DMS 273 (cell line): Measurements from ENCODE around the gene EPN3.
A peak's percentile ranks its signal among the peaks of the same experiment; 100 is the strongest.

ENCODE experiments used
- DNase-seq: peaks from one replicate; lab custom pipeline; 2025; ENCODE audit not compliant: unreplicated experiment; lab: John Stamatoyannopoulos, UW

EPN3 gene

GRCh38 chr17:50533720-50534148, 1.2 kb downstream of the EPN3 start:
- peak; percentile 78 for DNase-seq

DNA sequence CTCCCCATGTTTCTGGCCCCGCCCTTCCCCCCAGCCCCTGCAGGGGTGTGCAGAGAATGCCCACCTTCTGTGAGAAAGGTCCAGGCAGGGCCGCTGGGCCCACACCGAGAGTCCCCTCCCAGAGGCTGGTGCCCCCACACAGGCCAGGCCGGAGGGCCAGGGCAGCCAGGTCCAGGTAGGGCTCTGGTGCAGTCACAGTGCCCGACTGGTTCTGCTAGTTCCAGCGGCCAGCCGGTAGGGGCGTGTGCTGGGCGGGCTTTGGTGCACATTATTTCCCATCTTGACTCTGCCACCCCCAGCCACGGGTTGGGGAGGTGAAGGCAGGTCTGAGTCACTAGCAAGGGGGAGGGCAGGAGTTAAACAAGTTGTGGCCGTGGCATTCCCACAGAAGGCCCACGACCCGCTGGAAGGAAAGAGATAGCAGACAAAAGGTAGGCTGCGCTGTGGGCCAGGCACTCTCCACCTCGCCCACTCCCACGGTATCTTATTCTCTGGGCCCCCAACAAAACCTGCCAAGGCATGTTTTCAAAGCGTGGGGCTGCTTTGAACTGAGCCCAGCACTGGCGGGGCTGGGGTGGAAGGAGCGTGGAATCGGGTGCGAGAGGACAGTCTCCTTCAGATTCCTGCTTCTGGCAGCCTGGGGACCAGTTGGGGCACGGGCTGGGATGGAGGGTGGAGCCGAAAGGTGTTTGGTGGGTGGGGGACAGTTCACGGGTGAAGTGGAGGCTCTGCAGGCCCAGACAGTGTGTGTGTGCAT, 1.9 kb downstream of the EPN3 start:
- peak; percentile 43 for DNase-seq

DNA sequence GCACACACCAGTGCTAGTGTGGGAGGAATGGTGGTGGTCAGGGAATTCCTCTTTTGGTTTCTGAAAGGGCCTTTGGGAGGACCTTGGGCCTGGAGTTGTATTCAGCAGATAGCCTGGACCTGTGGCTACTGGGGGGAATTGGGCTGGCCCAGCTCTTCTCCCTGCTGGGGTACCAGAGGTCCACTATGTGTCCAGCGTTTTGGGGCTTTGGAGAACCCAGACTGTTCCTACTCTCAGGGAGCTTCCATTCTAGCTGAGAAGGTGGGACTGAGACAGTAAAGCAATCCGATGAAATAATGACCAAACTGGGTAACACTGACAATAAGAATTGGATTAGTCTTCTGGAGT, 2.4 kb downstream of the EPN3 start:
- DNase-seq = no peak

GRCh38 chr17:50535407-50535806, 2.9 kb downstream of the EPN3 start:
- DNase-seq = no peak

GRCh38 chr17:50536683-50537646, 4.4 kb downstream of the EPN3 start:
- DNase-seq = no peak

DNA sequence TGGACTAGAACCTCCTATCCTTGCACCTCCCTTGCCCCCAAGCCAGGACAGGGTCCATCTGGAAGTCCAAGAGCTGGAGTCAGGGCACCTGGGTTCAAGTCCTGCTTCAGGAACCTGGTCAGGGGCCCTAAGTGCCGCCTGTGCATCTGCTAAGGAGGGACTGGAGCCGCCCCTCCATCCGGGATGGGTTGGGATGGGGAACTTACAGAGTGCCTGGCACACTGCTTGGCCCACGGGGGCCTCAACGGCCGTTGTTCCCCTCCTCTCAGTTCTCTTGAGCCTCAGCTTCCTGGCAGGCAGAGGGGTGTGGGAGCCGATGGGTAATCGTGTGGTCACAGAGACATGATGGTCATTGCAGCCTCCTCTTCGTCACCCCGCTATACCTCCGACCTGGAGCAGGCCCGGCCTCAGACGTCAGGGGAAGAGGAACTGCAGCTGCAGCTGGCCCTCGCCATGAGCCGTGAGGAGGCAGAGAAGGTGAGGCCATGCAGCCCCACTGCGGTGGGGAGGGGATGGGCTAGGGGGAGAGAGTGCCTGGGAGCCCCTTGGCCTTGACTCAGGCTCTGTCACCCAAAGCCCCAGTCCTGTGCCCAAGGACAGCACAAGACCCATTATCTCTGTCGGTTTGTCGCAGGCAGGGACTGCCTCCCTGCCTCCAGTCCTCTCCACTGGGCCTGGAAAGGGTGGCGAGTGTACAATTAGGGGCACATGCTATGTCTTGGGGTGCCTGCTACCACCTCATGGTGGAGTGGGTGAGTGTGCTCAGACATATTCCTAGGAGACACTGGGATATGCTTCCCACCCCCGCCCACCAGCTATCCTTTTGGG, 5.4 kb downstream of the EPN3 start:
- no peak for DNase-seq

GRCh38 chr17:50538549-50539410, 6.2 kb downstream of the EPN3 start:
- peak; percentile 30 for DNase-seq

DNA sequence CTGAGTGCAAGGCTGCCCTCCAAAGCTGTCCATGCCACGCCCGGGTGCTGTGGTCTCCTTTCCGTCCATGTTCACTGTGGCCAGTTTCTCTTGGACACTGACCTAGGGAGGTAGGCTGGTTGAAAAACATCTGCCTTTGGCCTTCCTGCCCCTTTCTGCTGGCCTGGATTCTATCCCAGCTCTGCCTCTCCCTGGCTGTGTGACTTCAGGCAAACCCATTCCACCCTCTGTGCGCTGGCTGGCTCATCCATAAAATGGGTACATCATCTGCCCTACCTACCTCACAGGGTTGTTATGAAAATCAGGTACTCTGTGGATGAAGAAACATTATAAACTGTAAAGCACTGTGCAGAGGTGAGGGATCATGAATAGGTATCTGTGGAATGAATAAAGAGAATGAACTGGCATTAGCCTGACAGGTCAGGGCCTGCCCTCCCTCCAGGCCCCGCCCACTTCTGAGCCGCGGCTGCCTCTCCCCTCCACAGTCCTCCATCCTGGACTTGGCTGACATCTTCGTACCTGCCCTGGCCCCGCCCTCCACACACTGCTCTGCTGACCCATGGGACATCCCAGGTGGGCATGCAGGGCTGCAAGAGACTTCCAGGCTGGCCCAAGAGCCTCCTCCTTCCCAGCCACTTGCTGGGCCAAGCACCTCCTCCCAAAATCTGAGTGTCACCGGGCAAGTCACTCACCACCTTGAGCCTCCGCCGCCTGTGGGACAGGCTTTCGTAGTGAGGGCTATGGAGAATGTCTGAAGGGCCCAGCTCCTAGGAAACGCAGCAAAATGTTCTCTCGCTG, 7.4 kb downstream of the EPN3 start:
- DNase-seq = peak; percentile 34

- no peak for DNase-seq
Observed at GRCh38 chr17:50540560-50541401, 8.2 kb downstream of the EPN3 start.

DNA sequence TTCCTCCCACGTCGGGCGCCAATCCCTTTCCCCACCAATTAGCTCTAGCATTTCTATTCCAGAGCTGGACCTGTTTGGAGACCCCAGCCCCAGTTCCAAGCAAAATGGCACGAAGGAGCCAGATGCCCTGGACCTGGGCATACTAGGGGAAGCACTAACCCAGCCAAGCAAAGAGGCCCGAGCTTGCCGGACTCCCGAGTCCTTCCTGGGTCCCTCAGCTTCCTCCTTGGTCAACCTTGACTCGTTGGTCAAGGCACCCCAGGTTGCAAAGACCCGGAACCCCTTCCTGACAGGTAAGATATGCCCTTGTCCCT, 8.8 kb downstream of the EPN3 start:
- no peak for DNase-seq

GRCh38 chr17:50541716-50542688, 9.5 kb downstream of the EPN3 start:
- peak; percentile 94 for DNase-seq

GRCh38 chr17:50542795-50543774, 10.6 kb downstream of the EPN3 start:
- DNase-seq = peak; percentile 32

GRCh38 chr17:50544516-50544915, 12.0 kb downstream of the EPN3 start:
- no peak for DNase-seq

DNA sequence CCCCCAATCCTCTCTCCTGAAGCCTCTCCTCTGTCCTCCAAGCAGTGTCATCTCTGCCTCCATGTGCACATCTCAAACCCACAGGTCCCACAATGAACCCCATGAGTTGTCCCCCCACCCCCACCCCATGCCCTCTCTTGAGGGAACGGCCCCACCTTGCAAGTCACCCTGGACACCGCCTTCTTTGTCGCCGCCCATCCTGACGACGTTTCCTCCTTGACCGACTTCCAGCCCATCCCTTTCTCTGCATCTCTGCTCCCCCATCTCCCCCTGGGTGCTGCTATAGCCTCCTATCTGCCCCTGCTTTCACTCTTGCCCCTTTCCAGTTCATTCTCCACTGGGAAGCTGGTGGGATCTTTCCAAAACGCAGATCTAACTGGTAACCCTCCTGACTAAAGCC, 12.8 kb downstream of the EPN3 start:
- no peak for DNase-seq

GRCh38 chr17:50546701-50547034, 14.1 kb downstream of the EPN3 start:
- DNase-seq = no peak

GRCh38 chr17:50547035-50547735, 14.7 kb downstream of the EPN3 start, which contains the start of gene SPATA20:
Gene SPATA20, plus strand, starts transcription at chr17:50547174. Its CDS starts 35 bp downstream, at chr17:50547209.
- peak; percentile 96 for DNase-seq
